Stimulated activated CD4-positive, alpha-beta T cell treated with anti-CD3 and anti-CD28 coated beads, Interleukin-4, amount 100 ng/mL, for 24 hours (primary cell): ENCODE results near the gene SGSM1.

ENCODE experiments used
- DNase-seq: peaks from one replicate; pipeline ENCODE4 v3.0.0-alpha.2; 2020

Gene SGSM1

DNA sequence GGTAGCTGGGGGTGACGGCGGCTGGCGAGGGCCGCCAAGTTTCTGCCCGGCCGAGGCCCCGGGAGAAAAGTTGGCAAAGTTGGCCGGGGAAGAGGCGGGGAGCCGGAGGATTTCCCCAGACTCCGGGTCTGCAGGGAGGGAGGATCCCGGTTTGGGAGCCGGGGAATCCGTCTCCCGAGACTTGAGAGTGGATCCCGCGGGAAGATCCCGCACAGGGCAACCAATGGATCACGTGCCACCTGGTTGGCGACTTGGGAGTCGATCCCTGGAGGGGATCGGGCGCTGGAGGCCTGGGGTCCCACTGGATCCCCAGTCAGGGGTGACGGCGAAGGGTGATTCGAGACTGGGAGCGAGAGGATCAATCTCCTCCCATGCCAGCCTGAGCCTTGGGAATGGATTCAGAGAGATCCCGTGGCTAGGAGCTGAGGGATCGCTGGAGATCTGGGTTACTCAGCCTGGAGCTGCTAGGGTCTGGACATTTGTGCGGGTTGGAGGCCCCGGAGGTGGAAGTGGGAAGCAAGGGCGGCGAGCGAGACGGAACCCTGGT lies 146.9 kb downstream of the SGSM1 start:
- no peak for DNase-seq

DNA sequence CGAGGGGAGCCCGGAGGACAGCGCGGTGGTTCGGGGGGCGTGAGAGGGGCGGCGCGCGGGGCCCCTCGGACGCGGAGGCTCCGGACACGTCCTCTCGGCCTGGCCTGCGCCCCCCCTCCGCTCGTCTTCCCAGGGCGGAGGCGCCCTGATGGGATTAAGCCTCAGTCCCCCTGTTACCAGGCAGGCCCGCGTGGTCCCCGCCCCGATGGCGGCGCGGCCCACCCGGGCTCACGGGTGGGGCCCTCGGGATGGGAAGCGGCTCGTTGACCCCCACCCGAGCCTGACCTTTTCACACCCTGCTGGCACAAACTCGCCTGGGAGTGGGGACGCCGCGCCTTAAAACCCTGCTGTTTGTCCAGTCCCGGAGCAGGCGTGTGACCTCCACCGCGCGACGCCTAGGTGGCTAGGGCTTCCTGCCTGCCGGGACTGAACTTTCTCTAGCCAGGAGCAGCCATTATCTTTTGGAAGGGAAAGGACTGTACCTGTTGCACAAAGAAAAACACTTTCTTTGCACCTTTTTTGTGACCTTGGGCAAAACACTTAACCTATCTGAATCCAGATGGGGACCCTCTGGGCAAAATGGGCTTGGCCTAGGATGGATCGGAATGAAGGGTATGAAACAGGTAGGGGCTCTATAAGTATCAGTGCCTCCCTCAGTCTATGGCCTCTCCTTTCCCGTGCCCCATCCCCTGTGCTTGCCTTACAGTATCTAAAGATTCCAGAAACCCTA lies 147.5 kb downstream of the SGSM1 start:
- no peak for DNase-seq

DNA sequence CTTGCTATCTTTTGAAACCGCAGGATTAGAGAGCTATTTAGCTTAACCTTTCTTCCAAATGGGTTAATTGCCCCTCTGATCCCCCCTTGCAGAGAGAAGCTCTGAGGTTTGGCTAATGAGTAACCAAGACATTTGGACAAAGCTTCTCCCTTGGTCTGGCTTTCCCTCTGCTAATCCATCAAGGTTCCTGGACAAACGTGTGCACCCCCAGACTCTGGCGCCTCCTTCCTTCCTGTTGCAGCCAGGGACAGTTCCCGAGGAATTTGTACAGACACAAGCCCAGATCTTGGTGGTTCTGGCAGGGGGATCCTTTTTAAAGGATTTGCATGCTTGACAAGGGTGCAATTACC lies 148.1 kb downstream of the SGSM1 start:
- no peak for DNase-seq

DNA sequence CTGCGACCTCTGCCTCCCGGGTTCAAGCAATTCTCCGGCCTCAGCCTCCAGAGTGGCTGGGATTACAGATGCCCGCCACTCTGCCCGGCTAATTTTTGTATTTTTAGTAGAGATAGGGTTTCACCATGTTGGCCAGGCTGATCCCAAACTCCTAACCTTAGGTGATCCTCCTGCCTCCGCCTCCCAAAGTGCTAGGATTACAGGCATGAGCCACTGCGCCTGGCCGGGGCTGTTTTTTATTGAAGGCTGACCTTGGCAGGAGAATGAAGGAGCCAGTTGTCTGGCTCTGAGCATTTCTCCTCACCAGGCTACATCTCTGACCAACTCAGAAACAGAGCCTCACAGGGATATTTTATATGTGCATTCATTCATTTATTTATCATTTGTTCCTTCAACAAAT lies 148.8 kb downstream of the SGSM1 start:
- DNase-seq: no peak

DNA sequence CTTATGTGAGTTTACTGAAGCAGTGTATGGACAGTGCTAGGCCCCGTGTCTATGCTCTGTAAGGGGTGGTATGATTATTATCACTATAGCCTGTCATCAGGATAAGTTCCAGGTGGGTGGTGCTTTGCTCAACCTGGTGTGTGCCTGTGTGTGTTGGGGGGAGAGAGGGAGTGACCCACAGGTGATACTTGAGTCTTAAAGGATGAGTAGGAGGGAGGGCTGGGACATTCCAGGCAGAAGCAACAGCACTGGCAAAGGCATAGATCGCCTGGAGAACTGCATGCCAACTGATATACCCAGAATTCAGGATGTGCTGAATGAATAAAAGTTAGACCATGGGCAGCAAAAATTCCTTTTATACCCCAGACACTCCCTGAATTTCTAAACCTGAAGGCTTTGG lies 151.0 kb downstream of the SGSM1 start:
- DNase-seq: no peak

DNA sequence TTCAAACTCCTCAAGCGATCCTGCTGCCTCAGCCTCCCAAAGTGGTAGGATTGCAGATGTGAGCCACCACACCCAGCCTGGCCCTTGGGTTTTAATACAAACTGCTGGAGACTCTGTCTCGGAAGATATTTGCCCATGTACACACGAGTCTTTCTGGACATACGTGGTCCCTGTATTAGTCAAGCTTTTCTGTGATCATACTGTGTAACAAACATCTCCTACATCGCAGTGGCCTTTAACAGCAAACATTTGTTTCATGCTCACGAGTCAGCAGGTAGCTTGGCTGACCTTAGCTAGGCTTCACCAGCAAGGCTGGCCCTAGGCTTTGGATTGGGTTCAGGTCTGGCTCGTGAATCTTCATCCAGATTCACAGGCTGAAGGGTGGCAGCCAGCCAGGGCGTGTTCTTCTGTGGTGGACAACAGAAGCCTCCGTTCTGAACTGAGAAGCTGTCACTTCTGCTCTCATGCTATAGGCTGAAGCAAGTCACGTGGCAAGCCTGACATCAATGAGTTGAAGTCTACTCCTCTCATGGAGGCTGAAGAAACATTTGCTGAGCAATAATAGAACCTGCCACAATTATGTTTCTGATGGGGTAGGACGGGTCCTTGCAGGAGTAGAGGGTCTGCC lies 155.3 kb downstream of the SGSM1 start:
- no peak for DNase-seq

DNA sequence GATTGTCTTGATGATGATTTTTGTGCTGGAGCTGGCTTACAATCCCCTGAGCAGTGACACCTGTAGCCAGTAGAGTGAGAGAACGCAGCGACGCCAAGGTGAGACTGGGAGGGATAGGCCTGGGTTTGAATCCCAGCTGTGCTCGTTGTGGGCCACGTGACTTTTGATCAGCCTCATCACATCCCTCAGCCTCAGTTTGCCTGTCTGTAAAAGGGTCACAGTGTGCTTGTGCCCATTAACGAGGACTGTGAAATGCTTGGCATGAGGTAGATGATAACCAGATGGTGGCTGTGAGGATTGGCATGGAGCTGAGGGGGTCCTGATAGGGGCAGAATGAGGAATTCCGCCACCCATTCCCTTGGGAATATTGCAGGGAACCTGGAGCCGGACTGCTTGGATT lies 156.1 kb downstream of the SGSM1 start:
- no peak for DNase-seq

DNA sequence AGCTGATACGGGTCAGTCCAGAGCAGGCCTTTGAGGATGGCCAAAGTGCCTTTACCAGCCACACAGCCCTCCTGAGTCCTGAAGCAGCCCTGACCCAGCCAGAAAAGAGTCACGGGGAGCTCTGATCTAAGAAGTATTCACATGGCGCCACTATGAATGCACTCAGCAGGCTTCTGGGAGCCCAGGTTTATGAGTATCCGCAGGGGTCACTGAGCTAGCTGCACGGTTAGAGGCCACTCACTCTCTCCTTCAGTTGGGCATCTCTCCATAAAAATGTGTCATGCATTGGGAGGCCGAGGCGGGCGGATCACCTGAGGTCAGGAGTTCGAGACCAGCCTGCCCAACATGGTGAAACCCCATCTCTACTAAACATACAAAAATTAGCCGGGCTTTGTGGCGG lies 156.8 kb downstream of the SGSM1 start:
- DNase-seq: no peak

DNA sequence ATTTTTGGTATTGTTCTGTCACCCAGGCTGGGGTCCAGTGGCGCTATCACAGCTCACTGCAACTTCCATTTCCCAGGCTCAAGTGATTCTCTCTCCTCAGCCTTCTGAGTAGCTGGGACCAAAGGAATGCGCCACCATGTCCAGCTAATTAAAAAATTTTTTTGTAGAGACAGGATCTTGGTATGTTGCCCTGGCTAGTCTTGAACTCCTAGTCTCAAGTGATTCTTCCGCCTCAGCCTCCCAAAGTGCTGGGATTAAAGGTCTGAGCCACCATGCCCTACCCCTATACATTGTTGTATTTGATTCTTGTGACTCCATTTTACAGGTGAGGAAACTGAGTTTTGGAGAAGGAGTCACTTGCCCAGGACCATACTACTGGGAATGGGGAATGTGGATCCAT lies 158.4 kb downstream of the SGSM1 start:
- no peak for DNase-seq

DNA sequence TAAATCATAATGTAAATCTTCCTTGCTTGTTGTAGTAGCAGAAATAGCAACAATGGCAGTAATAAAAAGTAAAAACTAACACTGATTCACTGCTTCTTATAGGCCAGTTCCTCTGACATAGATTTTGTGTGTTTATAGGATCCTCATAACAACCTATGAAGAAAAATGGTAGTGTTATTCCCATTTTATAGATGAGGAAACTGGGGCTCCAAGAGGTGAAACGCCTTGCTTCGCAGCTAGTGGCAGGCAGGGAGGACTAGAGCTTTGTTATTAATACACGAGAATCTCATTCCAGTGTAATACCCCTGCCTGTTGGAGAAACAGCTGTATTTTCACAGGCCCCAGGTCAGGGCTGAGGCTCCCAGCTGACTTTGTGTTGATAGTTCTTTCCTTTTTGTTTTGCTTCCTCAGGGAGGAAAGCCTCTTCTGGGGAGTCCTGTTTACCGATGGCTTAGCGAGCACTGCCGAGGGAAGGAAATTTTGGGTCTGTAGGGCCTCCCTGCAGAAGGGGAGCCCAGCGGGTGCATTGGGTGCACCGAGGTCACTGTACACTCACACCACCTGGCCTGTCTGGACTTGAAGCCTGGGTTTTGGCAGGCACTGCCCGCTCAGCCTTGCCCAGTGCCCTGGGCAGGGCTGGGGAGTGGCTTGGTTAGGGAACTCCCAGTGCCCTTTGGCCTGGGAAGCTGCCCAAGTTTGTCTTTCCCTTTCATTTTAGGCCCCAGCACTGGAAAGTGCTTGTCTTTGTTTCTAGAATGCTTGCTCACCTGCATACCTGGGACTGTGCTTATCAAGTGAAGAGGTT lies 160.0 kb downstream of the SGSM1 start:
- DNase-seq: no peak

DNA sequence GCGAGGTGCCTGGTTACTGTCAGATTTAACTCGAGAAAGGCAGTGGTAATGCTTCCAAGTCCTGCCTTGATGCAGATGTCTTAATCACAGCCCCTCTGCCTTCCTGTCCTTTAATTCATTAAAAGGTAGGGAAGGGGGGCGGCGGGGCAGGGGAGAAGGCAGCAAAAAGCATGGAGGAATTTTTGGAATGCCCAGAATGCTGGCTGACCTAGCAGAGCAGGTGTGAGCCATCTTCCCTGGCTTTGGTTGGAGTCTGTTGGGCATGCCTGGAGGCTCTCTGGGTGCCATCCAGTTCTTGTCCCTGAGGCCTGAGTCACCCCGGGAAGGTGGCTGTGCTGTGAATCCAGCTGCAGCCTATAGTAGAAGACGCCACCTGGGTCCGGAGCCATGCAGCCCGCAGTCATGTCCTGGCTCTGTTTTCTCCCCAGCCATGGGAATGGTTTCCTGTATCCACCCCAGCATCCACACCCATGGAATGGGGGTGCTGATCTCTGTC lies 162.1 kb downstream of the SGSM1 start:
- no peak for DNase-seq

DNA sequence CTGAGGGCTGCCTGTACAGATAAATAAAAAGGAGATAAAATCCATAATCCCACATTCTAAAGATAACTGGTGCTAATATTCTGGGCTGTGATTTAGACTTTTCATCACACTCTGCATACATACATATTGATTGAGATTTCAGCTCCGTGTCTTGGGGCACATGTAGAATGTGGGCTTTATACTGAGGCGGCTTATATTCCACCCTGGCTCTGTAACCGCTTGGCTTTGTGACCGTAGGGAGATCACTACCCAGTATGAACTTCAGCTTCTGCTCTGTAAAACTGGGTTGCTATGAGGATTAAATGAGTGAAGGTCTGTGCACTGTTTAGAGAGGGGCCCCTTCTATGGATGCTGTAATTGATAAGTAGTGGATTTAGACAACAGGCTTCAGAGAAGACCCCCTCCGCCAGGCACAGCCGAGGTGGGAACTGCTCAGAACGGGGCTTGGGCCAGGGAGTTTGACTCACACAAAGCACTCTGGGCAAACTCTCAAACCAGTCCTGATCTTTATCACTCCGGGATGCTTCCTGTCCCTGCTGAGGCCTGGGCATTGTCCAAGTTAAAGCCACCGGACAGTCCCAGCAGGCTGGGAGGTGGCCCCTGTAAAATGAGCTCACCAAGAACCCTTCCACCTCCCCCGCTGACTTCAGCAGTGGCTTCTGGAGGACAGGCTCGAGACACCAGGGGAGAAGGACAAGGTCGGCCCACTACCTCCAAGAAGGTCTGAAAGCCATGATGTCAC lies 163.7 kb downstream of the SGSM1 start:
- DNase-seq: no peak

DNA sequence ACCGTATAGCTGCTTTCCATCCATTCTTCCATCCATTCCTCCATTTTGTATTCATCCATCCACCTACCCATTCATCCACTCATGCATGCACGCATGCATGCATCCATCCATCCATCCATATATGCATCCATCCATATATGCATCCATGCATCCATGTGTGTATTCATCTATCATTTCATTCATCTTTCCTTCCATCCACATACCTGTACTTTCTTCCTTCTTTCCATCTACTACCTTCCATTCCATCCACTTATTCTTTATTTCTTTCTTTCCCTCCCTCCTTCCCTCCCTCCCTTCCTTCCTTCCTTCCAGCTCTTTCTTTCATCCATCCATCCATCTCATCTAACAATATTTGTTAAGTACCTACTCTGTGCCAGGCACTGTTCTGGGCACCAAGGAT lies 166.4 kb downstream of the SGSM1 start:
- DNase-seq: no peak

DNA sequence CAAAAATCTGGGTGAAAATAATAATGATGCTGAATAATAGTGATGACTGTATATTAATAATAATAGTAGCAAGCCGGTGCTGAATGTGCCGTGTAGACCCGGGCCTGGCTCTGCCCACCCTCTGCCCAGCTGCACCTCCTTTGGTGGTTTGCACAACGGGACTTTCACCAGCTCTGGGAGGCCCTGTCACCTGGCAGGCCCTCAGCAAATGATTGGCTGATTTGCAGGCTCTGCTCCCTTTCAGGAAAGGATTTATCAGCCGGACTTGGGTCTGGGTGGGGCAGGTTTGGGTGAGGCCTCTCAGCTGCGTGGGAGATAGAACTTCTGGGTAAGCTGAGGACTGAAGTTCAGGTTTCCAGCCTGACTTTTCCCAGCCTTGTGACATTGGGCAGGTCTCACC lies 167.9 kb downstream of the SGSM1 start:
- no peak for DNase-seq

DNA sequence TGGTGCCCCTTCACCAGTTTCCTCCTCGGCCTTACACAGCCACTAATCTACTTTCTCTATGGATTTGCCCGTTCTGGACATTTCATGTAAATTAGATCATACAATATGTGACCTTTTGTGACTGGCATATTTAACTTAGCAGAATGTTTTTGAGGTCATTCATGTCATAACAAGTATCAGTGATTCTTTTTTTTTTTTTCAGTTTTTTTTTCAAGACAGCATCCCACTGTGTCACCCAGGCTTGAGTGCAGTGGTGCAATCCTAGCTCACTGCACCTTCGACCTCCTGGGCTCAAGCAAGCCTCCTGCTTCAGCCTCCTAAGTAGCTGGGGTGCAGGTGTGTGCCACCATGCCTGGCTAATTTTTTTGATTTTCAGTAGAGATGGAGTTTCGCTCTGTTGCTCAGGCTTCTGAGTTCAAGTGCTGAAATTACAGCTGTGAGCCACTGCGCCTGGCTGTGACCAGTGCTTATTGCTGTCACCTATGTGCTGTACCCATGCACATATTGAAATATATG lies 169.2 kb downstream of the SGSM1 start:
- DNase-seq: no peak

DNA sequence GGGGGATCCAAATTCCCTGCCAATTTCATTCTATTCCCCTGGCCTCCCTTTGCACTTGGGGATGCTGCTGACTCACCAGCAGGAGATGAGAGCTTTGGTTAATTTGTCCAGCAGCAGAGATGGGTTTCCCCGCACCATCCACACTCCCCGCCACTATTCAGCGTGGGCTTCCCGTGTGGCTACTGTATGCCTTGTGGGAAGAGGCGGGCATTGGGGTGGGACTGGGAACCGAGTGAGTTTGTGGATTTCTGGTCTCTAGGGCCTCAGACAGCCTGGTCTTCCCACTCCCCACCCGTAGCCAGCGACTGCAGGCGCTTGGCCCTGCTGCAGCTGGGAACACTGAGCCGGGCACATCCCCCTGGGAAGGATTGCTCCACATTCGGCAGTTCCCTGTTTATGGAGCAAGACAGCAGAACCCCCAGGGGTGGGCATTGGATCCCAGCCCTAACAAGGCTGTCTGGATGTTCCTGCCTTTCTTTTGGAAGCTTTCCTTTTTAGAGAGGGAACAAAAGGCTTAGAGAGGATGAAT lies 169.9 kb downstream of the SGSM1 start:
- no peak for DNase-seq

DNA sequence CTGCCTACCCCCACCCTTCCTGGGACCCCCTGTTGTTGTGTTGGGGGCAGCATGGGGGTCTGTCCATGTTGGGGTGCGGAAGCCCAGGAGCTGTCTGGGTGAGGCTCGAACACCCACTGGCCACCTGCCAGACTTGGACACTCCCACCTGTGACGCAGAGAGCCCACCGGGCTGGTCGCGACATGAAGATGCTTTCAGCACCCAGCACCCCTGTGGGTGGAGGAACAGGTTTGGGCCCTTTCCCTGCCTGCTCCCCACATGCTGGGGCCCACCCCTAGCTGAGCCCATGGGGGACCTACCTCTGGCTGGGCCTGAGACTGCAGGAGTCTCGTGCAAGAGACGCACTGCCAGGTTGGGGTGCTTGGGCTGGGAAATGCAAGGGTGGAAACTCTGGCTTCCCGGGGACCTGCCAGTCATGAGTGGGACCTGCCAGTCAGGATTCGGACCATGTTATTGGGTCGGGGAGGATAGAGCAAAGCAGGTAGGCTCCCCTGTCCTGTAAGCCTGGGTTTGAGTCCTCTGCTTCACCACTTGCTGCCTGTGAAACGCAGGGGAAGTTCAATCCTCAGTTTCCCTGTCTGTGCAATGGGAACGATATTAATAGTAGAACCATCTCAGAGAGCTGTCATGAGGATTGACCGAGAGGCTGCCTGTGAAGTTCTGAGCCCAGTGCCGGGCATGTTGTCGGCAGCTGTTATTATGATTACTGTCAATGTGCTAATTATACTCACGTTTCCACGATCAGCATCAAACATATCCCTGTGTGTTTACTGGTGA lies 170.6 kb downstream of the SGSM1 start:
- no peak for DNase-seq
